GM12891 (cell line): ENCODE measurements around the gene CD4.

Source experiments
- POLR2A ChIP-seq: IDR thresholded peaks from 2 replicates; pipeline ENCODE4 v1.6.1; 2011; ENCODE audit warnings: low read depth, low read length, control low read depth
- POLR2AphosphoS5 ChIP-seq: IDR thresholded peaks from 2 replicates; pipeline ENCODE4 v1.6.1; 2011; ENCODE audit warnings: low read depth, low read length, control low read depth

DNA sequence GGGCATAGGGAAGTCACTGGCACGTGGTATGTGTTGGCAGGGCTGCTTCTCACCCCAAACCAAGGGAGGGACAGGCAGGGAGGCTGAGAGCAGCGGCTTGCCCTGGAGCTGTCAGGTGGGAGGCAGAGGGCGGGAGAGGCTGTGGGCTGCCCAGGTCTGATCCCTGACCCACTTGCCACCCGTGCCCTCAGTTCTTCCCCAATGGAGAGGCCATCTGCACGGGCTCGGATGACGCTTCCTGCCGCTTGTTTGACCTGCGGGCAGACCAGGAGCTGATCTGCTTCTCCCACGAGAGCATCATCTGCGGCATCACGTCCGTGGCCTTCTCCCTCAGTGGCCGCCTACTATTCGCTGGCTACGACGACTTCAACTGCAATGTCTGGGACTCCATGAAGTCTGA lies 56.1 kb downstream of the CD4 start:
- no peak for TF ChIP-seq POLR2A
- no peak for TF ChIP-seq POLR2AphosphoS5
